RWPE1 (cell line): ENCODE data around the gene CNGB1.

Source experiments
- CTCF ChIA-PET: fragments of 350-600 bp; sonication (Branson Sonifier 250); formaldehyde crosslinking; extraction: SDS; loops from one replicate; lab custom pipeline; 2021; lab: Yijun Ruan, JAX
- POLR2A ChIA-PET: fragments of 400-600 bp; formaldehyde crosslinking; extraction: SDS; loops from one replicate; lab custom pipeline; 2020; ENCODE audit warnings: antibody characterized with exemption; ENCODE audit not compliant: low non-redundant PET; lab: Yijun Ruan, JAX
- DNase-seq: peaks from one replicate; pipeline ENCODE4 v3.0.0; 2012; ENCODE audit warnings: low spot score
- H3K27ac ChIP-seq: fragments of 450-650 bp; 2 replicates; pipeline ENCODE4 v1.5.1; 2017
- TF ChIP-seq, protein P1 (sequence below): fragments of 450-650 bp; conservative IDR thresholded peaks from 2 replicates; pipeline ENCODE4 v1.5.1; 2017; ENCODE audit warnings: low read depth, mild to moderate bottlenecking

CNGB1 gene

DNA sequence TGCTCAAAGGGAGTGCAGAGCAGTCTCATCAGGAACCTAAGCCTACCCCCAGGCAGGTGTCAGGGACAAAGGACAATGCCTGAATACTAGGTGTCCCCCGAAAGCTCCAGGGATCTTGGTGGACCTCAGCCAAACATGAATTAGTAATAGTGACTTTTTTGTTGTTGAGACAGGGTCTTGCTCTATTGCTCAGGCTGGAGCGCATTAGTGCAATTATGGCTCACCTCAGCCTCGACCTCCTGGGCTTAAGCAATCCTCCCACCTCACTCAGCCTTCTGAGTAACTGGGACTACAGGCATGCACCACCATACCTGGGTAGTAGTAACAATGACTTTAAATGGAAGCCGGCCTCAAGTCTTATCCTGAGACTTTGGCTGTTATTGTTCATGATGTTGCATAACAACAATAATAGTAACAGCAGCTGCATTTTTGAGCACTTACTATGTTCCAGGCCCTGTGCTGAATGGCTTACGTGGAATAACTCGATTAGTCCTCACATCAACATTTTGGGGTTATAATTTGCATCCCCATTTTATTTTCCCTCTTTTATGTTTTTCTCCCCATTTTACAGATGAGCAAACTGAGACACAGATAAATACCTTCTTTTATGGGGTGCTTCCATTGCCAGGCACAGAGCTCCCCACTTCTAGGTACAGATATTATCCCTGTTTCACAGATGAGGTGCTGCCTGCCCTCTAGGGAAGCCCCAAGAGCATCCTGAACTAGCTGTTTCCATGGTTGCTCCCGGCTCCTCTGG lies 19.5 kb downstream of the CNGB1 start:
- ChIA-PET POLR2A (no interaction called here), CTCF (interaction anchor here (0.7 kb wide), 1 partner anchor 16 kb away, joined by 3 read pairs; no protein-coding TSS in a partner anchor)
- H3K27ac ChIP-seq = no peak overlapping the region
- TF ChIP-seq, protein P1, sequence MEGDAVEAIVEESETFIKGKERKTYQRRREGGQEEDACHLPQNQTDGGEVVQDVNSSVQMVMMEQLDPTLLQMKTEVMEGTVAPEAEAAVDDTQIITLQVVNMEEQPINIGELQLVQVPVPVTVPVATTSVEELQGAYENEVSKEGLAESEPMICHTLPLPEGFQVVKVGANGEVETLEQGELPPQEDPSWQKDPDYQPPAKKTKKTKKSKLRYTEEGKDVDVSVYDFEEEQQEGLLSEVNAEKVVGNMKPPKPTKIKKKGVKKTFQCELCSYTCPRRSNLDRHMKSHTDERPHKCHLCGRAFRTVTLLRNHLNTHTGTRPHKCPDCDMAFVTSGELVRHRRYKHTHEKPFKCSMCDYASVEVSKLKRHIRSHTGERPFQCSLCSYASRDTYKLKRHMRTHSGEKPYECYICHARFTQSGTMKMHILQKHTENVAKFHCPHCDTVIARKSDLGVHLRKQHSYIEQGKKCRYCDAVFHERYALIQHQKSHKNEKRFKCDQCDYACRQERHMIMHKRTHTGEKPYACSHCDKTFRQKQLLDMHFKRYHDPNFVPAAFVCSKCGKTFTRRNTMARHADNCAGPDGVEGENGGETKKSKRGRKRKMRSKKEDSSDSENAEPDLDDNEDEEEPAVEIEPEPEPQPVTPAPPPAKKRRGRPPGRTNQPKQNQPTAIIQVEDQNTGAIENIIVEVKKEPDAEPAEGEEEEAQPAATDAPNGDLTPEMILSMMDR = no peak
- DNase-seq = no peak

DNA sequence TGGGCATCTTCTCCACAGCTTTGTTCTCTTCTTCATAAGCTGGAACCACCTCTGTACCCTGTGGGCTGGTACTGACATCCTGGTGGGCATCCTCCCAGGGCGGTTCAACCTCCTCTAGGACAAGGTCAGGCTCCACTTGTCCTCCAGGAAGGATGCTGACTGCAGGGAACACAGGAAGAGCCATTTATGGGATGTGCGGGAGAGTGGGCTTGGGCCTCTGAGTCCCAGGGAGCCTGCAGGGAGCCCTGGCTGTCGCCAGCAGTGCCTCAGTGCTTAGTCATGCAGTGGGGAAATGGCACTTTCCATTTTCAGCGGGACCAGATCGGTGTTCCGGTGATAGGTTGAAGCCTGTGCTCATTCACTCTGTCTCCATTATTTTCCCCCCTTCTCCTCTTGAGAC lies 20.5 kb downstream of the CNGB1 start:
- TF ChIP-seq, protein P1 = no peak
- POLR2A ChIA-PET = no interaction called here
- no peak for DNase-seq
- CTCF ChIA-PET = no interaction called here
- H3K27ac ChIP-seq = no peak overlapping the region

DNA sequence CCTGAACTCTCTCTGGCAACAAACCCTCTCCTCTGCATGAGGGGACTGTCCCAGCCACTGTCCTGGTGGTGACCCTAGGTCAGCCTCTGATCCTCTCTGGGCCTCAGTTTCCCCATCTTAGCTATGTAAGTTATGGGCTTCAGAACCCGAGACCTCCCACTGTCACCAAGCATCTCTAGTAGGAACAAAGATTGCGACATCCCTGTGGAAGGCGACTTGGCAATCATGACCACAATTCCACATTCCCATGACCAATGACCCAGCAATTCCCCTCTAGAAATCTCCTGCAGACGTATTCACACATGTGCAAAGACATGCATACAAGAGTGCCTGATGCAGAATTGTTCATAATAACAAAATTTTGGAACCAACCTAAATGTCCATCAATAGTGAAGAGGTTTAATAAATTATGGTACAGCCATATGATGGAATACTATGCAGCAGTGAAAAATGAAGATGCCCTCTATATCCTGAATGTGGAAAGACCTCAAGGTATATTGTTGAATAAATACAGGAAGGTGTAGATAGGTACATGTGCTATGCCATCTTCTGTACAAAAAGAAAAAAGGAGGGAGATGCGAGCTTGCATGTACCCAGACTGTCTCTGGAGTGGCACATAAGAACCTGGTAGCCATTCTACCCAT lies 21.2 kb downstream of the CNGB1 start:
- TF ChIP-seq, protein P1 = no peak
- POLR2A ChIA-PET = no interaction called here
- H3K27ac ChIP-seq = no peak overlapping the region
- DNase-seq = no peak
- CTCF ChIA-PET = no interaction called here

DNA sequence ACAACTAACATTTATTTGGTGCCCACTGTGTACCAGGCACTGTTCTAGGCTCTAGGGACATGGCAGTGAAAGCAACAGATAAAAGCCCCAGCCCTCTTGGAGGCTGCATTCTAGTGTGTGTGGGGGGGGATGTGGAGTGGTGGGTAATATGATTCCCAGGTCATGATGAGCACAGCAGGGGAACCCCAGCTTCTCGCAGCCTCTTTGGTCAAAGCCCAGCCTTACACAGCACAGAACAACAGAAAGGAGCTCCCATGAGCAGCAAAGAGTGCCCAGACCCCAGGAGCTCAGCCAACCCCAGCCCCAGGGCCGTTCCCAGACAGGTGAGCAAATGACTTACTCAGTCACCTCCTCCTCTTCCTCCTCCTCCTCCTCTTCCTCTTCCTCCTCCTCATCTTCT lies 21.9 kb downstream of the CNGB1 start:
- ChIA-PET POLR2A (no interaction called here), CTCF (no interaction called here)
- no peak for DNase-seq
- TF ChIP-seq, protein P1 = no peak
- no peak overlapping the region for H3K27ac ChIP-seq

DNA sequence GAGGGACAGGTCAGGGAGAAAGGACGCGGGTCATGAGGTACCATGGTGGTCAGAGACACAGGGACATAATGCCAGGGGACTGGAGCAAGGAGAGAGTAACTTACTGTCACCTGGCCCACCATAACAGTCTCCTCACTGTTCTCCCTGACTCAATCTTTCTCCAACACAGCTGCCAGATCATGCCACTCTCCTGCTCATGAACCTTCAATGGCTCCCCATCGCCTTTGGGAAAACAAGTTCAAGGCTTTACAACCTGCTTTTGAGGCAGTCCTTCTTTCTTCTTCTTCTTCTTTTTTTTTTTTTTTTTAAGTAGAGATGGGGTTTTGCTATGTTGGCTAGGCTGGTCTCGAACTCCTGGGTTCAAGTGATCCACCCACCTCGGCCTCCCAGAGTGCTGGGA lies 22.9 kb downstream of the CNGB1 start:
- H3K27ac ChIP-seq = no peak overlapping the region
- no peak for DNase-seq
- POLR2A ChIA-PET = no interaction called here
- TF ChIP-seq, protein P1 = no peak
- CTCF ChIA-PET = no interaction called here

DNA sequence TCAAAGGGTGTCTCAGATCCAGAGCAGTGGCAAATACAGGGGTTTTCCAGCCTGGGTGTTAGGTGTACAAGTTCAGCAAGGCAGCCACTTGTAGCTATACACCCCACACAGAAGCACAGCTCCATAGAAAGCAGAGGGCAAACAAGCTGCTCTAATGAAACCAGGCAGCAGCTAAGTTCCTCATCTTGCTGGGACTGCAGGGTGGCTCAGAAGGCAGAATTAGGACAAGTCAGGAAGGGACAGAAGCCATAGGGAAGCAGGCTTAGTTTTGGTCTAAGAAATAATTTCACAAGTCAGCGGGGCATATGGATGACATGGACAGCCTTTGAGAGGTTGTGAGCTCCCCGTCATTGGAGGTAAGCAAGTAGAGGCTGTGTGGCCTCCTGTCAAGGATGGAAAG lies 23.7 kb downstream of the CNGB1 start:
- CTCF ChIA-PET = interaction anchor here (0.7 to 1.0 kb wide), 2 partner anchors 9 to 42 kb away, joined by 3 read pairs; no protein-coding TSS in a partner anchor
- POLR2A ChIA-PET = no interaction called here
- no peak overlapping the region for H3K27ac ChIP-seq
- TF ChIP-seq, protein P1 = no peak
- no peak for DNase-seq
